Adipose tissue (tissue), 3 donors: ENCODE measurements around the gene MYCN. TPM values are rescaled to one million over a fixed set of nuclear protein-coding genes. Genes with fewer than 3 reads are reported as not detected.
"Not testable (repeated sequence)": the region's sequence is repeated elsewhere in the genome, so short reads cannot be mapped to it uniquely, and the experiment has no call there.

ENCODE experiments used
- H3K27ac ChIP-seq: one replicate; pipeline ENCODE4 v1.5.1; 2013; ENCODE audit warnings: low read depth, low read length
- WGBS, 3 donors: extraction: QIAGEN DNeasy Blood & Tissue Kit; methylation state at CpG; one replicate each; pipeline ENCODE4 v1.1.7; 2013; 5-methylcytosine and 5-hydroxymethylcytosine counted together
- polyA plus RNA-seq, 3 donors: library from polyadenylated mRNA; stranded (reverse); fragments of 200-250 nt; gene quantifications; one replicate each; pipeline ENCODE4 v1.2.3, GENCODE V29; 2013
- donor health status: healthy with polysubstance abuse.
- donor health status: Bipolar disorder and iron deficiency.
- donor health status: healthy.

The MYCN gene
- polyA plus RNA-seq, 3 donors = 0.17 to 1.0 (median 0.45) TPM

DNA sequence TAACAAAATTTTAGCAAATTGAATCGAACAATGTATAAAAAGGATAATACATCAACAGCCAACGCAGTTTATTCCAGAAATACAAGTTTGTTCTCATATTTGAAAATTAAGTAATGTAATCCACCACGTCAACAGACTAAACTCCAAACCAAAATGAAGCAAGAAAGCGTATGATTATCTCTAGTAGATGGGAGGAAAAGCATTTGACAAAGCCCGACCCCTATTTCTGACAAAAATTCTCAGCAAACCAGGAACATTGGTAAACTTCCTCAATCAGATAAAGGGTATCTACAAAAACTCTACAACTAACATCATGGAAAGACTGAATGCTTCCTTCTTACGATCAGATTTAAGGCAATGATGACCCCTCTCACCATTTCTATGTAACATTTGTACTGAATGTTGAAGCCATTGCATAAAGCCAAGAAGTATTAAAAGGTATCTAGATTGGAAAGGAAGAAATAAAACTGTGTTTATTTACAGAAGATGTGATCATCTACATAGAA lies 34.3 kb upstream of the MYCN start:
- 76 to 93% (median 82%) methylated on average over 6 of the region's 6 CpGs for WGBS, 3 donors
- H3K27ac ChIP-seq = no peak overlapping the region

DNA sequence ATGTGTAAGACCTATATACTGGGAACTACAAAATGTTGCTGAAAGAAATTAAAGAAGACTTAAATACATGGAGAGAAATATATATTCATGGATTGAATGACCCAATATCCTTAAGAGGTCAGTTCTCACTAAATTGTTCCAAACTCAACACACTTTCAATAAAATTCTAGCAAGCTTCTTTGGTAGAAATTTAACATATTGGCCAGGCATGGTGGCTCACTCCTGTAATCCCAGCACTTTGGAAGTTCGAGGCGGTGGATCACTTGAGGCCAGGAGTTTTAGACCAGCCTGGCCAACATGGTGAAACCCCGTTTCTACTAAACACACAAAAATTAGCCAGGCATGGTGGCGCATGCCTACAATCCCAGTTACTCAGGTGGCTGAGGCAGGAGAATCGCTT lies 33.6 kb upstream of the MYCN start:
- 90 to 92% (median 91%) methylated on average over 5 of the region's 5 CpGs for WGBS, 3 donors

DNA sequence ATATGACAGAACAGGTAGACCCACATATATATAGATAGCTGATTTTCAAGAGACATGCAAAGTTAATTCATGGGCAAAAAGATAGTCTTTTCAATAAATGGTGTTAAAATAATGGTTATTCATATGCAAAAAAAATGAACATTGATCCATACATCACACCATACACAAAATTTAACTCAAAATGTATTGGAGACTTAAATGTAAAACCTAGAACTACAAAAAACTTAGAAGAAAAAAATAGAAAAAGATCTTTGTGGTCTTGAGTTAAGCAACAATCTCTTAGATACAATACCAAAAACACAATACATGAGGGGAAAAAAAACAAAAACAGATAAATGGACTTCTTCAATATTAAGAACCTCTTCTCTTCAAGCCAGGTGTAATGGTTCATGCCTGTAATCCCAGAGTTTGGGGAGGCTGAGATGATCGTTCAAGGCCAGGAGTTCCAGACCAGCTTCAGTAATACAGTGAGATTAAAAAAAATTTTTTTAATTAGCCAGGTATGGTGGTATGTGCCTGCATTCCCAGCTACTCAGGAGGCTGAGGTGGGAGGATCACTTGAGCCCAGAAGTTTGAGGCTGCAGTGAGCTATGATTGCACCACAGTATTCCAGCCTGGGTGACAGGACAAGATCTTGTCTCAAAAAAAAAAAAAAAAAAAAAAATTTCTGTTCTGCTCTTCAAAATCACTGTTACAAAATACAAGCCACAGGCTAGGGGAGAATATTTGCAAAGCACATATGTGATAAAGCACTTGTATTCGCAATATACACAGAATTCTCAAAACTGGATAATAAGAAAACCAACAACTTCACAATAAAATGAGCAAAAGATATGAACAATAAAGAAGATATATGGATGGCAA lies 32.7 kb upstream of the MYCN start:
- 77 to 95% (median 93%) methylated on average over 2 of the region's 2 CpGs for WGBS, 3 donors
- no peak overlapping the region for H3K27ac ChIP-seq

More for the DNA sequence above, 33.6 kb upstream of the MYCN start:
- no peak overlapping the region for H3K27ac ChIP-seq

DNA sequence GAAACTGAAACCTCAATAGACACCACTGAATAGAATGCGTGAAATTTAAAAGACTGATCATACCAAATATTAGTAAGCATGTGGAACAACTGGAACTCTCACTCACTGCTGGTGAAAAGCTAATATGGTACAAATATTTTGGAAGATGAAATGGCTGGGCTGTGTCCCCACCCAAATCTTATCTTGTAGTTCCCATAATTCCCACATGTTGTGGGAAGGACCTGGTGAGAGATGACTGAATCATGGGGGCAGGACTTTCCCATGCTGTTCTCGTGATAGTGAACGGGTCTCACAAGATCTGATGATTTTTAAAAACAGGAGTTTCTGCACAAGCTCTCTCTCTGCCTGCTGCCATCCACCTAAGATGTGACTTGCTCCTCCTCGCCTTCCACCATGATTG lies 32.0 kb upstream of the MYCN start:
- 84 to 87% (median 86%) methylated on average over 4 of the region's 4 CpGs for WGBS, 3 donors

DNA sequence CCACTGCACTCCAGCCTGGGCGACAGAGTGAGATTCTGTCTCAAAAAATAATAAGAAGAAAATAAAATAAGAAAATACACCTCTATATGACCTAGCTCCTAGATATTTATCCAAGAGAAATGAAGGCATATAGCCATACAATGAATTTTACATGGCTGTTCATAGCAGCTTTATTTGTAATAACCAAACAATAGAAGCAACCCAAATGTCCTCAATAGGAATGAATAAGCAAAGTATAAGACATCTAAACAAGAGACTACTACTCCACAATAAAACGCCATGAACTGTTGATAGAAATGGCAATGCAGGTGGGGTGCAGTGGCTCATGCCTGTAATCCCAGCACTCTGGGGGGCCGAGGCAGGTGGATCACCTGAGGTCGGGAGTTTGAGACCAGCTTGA lies 31.2 kb upstream of the MYCN start:
- WGBS, 3 donors = 78 to 91% (median 89%) methylated on average over 4 of the region's 4 CpGs
- no peak overlapping the region for H3K27ac ChIP-seq

More for the DNA sequence above, 32.0 kb upstream of the MYCN start:
- H3K27ac ChIP-seq = no peak overlapping the region

DNA sequence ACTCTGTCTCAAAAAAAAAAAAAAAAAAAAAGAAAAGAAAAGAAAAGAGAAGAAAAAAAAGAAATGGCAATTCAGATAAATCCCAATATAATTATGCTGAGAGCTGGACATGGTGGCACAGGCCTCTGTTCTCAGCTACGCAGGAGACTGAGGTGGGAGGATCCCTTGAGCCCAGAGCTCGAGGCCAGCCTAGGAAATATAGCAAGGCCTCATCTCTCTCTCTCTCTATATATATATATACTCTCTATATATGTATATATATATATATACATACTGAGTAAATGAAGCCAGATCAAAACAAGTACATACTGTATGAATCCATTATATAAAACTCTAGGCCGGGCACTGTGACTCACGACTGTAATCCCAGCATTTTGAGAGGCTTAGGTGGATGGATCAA lies 30.6 kb upstream of the MYCN start:
- no peak overlapping the region for H3K27ac ChIP-seq
- 79 to 91% (median 85%) methylated on average over 4 of the region's 4 CpGs for WGBS, 3 donors

DNA sequence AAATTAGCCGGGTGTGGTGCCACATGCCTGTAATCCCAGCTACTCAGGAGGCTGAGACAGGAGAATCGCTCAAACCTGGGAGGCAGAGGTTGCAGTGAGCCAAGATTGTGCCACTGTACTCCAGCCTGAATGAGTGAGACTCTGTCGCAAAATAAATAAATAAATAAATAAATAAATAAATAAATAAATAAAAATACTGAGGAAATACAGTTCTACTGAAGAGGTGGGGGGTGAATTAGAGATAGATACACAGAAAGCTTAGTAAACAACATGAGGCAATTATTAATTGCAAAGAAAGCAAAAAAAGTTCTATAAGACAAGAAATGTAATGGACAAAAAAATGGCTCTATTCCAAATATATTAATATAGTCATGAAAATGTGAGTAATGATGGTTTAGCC lies 29.1 kb upstream of the MYCN start:
- not testable (repeated sequence) for H3K27ac ChIP-seq
- WGBS, 3 donors = 90 to 94% (median 92%) methylated on average over 3 of the region's 3 CpGs

DNA sequence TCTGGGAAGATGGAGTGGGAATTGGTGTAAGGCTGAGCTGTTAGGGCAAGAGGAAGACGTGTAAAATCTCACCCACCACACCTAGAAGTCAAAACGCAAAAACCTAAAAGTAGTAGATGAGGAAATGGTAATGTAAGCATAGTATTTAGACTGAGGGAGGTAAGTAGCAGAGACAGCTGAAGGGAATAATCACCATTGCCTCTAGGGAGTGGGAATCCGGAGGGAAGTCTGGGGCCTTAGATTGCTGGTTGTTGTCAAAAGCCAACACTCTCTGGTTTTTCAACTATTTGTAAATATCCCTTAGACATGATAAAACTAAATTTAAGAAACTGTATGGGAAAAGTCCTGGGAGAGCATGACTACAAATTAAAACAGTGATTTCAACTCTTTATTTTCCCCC lies 28.7 kb upstream of the MYCN start:
- no peak overlapping the region for H3K27ac ChIP-seq
- WGBS, 3 donors = 73 to 85% (median 82%) methylated on average over 3 of the region's 3 CpGs

DNA sequence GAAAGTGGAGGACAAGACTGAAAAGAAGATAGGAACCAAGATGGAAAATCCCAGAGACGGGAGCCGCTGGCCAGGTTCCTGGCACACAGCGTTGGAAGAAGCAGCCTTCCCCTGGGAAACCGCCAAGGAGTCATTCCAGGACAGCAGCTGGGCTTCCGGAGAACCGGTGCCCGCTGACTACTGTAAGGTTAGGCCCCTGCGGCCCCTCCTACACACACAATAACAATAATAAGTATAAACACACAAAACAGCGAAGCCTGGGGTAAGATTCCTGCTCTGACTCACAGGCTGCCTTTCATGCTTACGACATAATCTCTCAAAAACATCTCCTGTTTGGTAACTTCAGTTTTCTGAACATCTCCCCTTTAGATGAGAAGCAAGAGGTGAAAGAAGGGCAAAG lies 28.1 kb upstream of the MYCN start:
- H3K27ac ChIP-seq = no peak overlapping the region
- WGBS, 3 donors = 37 to 48% (median 42%) methylated on average over 10 of the region's 10 CpGs

DNA sequence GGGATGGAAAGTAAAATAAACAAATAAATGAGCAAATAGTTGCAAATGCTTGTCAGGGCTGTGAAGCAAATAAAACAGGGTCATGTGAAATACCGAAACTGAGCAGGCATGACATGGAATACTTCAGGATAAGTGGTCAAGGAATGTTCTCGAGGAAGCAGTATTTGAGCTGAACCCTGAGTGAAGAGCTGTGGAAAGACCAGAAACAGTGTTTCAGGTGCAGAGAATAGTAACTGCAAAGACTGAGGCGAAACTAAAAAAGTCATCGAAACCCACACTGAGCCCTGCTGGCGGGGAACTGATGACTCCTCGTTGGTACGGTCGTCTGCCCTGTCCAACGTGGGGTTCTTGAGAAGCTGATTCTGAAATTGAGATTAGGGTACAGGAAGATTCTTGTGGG lies 27.2 kb upstream of the MYCN start:
- H3K27ac ChIP-seq = no peak overlapping the region
- 75 to 91% (median 85%) methylated on average over 9 of the region's 9 CpGs for WGBS, 3 donors

DNA sequence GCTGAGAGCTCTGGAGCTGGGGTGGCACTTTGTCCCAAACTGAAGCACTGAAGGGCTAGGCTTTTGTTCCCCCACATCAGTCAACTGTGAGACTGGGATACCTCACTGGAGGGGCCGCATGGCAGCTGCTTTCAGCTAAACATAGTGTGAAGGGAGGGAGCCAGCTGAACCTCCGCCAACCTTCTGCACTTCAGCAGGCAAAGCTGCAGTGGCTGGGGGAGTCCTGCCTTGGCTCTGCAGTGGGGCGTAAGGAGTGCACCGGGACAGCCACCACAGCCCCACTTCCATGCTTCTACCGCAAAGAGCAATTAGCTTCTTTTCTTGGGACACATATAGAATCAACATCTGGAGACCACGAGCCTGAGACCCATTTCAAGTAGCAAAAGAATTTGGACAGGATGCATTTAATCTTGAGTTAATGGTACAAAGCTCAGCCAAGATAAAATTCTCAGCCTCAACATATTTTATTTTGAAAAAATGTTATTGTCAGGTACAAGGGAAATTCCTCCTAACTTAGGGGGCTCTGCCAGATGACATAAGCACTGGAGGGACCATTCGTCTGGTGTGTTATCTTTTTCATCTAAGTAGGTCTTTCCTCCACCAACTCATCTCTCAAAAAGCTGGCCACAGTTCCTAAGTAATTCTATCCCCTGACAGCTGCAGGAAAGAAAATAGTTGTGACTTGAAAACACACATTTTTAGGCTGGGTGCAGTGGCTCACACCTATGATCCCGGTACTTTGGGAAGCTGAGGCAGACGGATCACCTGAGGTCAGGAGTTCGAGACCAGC lies 25.6 kb upstream of the MYCN start:
- no peak overlapping the region for H3K27ac ChIP-seq
- WGBS, 3 donors = 38 to 57% (median 42%) methylated on average over 10 of the region's 10 CpGs

DNA sequence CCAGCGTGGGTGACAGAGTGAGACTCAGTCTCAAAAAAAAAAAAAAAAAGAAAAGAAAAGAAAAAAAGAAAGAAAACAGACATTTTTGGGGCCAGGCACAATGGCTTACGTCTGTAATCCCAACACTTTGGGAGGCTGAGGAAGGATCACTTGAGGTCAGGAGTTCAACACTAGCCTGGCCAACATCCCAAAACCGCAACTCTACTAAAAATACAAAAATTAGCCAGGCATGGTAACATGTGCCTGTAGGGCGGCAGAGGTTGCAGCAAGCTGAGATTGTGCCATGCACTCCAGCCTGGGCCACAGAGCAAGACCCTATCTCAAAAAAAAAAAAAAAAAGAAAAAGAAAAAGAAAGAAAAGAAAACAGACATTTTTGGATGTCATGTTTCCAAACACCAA lies 24.8 kb upstream of the MYCN start:
- 44 to 79% (median 50%) methylated on average over 4 of the region's 4 CpGs for WGBS, 3 donors
- H3K27ac ChIP-seq = not testable (repeated sequence)

DNA sequence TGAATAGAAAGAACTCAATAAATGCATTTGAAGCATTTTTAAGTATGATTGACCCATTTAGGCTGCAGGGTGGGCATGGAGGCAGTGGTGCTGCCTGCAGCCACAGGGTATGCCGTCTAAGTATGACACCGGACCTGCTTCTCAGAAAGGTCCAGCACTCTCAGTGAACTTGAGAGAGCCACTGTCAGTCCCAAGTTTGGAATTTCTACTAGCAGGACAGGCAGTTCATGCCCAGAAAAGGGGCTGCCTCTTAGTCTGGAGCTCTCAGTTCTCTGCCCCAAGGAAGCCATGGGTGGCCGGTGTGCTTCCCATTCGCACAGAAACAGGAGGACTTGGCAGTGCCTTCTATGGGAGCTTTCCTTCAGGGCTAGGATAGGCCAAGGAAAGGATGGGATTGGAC lies 24.0 kb upstream of the MYCN start:
- 95 to 98% (median 96%) methylated on average over 4 of the region's 4 CpGs for WGBS, 3 donors

DNA sequence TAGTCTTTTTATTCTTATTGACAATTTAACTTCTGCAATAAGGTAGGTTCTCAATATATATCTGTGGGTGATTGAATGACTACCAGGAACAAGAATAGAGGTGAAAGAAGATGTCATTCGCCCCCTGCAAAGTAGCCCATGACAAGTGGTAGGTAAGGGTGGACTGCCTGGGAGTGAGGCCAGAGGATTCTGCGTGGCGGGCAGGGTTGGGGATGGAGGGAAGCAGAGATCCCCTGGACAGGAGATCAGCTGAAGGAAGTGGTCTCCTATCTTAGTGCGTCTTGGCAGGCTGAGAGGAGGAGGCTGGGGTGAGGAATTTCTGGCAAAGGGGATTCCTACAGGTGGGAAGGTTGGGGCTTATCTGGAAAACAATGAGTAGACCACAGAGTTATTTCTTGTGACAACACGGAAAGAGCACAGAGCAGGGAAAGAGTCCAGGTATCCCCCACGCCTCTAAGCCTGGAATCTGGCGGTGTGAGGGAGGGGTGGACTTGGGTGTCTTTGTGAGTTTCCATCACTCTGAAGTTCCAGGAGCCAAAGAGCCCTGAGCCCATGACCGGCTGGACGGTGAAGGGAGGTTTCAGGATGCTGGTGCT lies 21.5 kb upstream of the MYCN start:
- no peak overlapping the region for H3K27ac ChIP-seq
- WGBS, 3 donors = 42 to 78% (median 71%) methylated on average over 9 of the region's 9 CpGs

More for the DNA sequence above, 24.0 kb upstream of the MYCN start:
- no peak overlapping the region for H3K27ac ChIP-seq

DNA sequence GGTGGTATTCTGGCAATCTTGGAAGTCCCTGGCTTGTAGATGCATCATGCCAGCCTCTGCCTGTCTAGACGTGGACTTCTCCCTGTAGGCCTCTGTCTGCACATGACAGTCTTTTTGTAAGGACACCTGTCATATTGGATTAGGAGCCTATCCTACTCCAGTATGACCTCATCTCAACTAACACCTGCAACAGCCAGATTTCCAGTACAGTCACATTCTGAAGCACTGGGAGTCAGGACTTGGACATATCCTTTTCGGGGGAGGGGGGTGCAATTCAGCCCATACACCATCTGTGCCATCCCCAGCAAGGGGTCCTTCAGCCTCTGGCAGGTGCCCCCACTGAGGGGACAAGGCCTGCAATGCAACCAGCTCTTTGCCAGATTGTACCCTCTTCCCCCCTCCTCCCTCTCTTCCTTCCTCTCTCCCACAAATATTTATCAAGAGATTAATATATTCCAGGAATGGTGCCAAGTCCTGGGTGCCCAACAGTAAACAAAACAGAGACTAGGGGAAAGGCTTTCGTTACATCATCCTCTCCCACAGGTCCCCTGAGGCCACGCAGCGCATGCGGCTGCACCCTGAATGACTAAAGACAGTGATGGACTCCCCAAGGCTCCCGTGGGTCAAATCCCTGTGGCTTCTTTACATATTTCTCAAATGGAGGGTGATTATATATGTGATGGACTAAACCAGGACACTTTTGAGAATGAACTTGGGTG lies 20.5 kb upstream of the MYCN start:
- 55 to 71% (median 56%) methylated on average over 7 of the region's 7 CpGs for WGBS, 3 donors
- no peak overlapping the region for H3K27ac ChIP-seq

DNA sequence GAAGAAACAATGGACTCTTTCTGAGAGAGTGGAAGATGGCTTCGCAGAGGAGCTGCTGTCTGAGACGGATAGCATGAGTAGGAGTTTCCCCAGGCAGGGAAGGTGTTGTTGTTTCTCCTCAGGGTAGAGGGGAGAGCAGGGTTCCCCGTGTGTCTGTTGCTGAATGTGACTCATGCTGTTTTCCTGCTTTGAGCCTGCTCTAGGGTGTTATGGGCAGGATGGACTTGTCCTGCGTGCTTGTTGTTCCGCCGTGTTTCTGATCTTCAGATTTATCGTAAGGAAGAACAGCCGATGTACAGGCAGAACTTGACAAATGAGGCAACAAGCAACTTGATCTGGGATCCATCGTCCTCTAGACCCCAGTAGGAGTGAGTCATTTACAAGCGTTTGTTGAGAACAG lies 19.7 kb upstream of the MYCN start:
- WGBS, 3 donors = 56 to 81% (median 70%) methylated on average over 10 of the region's 10 CpGs
- no peak overlapping the region for H3K27ac ChIP-seq

DNA sequence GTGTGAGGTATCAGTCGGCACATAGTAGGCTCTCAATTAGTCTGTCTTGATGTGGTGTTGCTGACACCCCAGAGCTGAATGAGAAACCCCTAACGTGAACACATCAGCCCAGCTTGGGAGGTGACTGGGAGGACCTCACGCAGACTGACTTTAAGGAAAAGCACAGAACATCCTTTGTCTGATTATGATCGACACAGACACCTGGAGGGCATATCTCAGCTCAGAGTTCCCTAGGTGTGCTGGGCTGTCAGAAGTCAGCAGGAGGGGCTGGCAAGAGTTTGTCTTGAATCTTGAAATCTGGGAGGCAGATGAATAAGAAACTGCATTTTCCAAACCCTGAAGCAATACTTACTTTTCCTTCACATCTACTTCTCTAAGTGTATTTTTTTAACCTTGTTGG lies 16.8 kb upstream of the MYCN start:
- WGBS, 3 donors = 54 to 87% (median 86%) methylated on average over 4 of the region's 4 CpGs
- H3K27ac ChIP-seq = no peak overlapping the region

DNA sequence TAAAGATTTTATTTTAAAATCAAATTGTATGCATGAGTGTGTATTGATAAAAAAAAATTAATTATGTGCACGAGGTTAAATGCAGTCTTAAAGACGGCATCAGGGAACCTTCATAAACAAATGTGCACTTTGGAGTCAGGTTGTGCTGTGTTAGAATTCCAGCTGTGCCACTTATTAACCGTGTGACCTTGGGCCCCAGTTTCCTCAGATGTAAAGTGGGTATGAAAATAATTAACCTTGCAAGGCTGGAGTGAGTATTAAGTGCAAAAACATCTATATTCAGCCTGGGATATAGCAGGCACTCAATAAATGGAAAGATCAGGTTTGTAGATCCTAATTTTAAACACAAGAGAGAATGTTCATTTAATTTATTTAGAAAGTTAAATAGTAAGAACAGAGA lies 14.5 kb upstream of the MYCN start:
- H3K27ac ChIP-seq = no peak overlapping the region
- WGBS, 3 donors = 38 to 70% (median 67%) methylated on average over 3 of the region's 3 CpGs
